Renal cortical epithelial cell (primary cell): ENCODE data around the gene GTF2IRD1. TPM values are rescaled to one million over a fixed set of nuclear protein-coding genes. Genes with fewer than 3 reads are reported as not detected.
"Not testable (repeated sequence)": the region's sequence is repeated elsewhere in the genome, so short reads cannot be mapped to it uniquely, and the experiment has no call there.

Experiments used
- DNase-seq: peaks from one replicate; pipeline ENCODE4 v3.0.0-alpha.2; 2011; ENCODE audit warnings: low read depth
- total RNA-seq: library from RNA; depleted of rRNA; stranded (reverse); fragments of >200 nt; gene quantifications from 2 replicates; pipeline ENCODE4 v1.2.3, GENCODE V29; 2014

Gene GTF2IRD1
- total RNA-seq, 1 donor from 2014 or later, result 52.2 TPM

- DNase-seq, result not testable (repeated sequence)
These were observed 196.3 kb downstream of the GTF2IRD1 start for GRCh38 chr7:74650055-74650454.

- not testable (repeated sequence) for DNase-seq
These were observed 196.9 kb downstream of the GTF2IRD1 start for GRCh38 chr7:74650493-74651132.

- DNase-seq, result not testable (repeated sequence)
These were observed 197.4 kb downstream of the GTF2IRD1 start for GRCh38 chr7:74651133-74651504.

Other genes with a start within 250 kb of the GTF2IRD1 start
- 0.35 and 1.0 TPM in 2 replicates for gene LAT2, start 243.9 kb upstream of the GTF2IRD1 start, total RNA-seq
- 8.8 and 24.7 TPM in 2 replicates for gene RFC2, start 199.5 kb upstream of the GTF2IRD1 start, total RNA-seq
- gene CLIP2, start 164.5 kb upstream of the GTF2IRD1 start, total RNA-seq, result 23.6 and 44.9 TPM in 2 replicates
- gene GTF2I, start 203.8 kb downstream of the GTF2IRD1 start, total RNA-seq, result 112 and 399 TPM in 2 replicates